ENCODE data around the gene DDX56. TPM values are rescaled to one million over a fixed set of nuclear protein-coding genes. Genes with fewer than 3 reads are reported as not detected.

The DDX56 gene
- polyA plus RNA-seq (2013, experiment 1 of 2) = 79.9 TPM
- polyA plus RNA-seq (2013, experiment 2 of 2) = 72.0 TPM

DNA sequence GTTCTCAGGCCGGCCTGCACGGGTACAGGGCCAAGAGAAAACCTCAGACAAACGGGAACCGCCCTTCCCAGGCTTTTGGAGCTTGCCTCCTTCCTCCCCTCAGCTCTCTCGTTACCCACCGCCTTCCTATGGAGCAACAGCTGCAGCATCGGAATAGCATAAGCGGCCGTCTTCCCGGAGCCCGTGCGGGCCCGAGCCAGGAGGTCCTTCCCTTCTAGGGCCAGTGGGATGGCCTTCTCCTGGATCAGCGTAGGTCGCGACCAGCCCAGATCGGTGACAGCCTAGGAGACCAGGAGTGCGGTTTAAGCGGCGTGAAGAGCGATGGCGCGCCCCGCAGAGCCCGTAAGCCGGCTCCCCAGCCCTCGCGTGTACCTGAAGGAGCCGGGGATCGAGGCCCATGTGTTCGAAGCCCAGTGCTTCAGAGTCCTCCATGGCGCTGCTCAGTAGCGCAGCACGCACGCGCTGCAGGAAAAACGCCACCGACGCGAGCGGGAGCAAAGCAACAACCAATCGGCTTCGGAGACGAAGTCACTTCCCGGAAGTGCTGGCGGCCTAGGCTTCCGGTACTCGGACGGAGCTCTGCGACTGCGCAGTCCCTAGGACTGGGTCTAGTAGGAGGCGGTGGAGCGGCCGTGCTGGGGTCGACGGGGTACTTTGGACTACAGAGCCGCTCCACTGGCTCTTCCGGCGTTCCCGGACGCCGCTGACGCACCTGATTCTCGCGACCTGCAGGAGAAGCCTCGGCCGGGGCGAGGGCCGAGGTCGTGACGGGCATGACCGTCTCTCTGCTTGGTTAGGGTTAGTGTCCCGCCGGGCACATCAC is at the start of gene DDX56:
Gene DDX56, minus strand, starts transcription at position 445 of the 823 bp plus-strand sequence. Its CDS starts 13 bp downstream, at position 432.
- H3K23ac ChIP-seq (ENCODE audit: low read length) = no peak within 1 kb of the TSS
- no CpG with 5 or more reads among the region's 74 CpGs for WGBS (ENCODE audit: extremely low coverage, insufficient coverage, low lambda C conversion rate)
- H2AK5ac ChIP-seq (ENCODE audit: low read length) = no peak within 1 kb of the TSS

DNA sequence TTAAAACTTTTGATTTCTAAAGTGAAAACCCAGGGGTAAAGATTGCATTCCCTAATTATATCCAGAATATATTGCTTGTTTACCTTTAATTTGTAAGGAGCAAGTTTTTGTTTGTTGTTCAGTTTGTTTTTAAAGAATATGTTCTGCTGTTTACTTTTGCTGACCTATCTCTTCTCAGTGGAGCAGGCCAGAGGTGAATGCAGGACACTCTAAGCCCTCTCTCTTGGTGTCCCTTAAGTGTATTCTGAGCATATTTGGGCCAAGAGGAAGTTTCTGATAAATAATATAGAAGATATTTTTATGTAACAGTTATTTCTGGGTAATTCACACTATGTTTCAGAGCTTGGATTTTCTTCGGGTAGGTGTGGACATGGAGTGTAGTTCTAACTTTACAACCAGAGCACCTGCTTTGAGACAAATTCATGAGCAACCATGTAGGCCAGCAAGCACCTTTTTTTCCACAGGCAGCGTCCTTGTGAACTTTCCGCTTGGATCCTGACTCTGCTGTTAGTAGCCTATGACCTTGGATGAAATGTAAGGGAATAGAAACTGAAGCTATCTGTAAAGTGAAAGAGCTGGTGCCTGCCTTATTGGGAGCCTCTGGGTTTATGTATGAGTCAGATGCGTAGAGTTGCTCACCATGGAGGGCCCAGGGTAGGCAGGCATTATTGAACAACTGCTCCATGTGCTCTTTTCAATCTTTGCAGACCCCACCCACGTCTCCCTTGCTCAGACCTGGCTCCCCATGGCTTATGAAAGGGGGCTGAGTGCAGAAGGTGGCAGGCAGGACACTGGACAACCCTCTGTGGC is 48.8 kb upstream of the DDX56 start:
- no CpG with 5 or more reads among the region's 5 CpGs for WGBS (ENCODE audit: extremely low coverage, insufficient coverage, low lambda C conversion rate)
- Histone ChIP-seq H4K5ac (ENCODE audit: low read length) (no peak overlapping the region), H2AK5ac (ENCODE audit: low read length) (no peak overlapping the region), H3K23ac (ENCODE audit: low read length) (no peak overlapping the region), H2BK15ac (replicated peaks; ENCODE audit: low read depth) (no peak overlapping the region), H3K4me1 (ENCODE audit: control insufficient read depth, low read depth, low read length) (no peaks in the 10 kb centered on the region), H3K4me3 (ENCODE audit: low read length) (no peak overlapping the region), H4K8ac (ENCODE audit: low read depth, low read length) (no peak overlapping the region), H2BK5ac (ENCODE audit: low read length) (no peak overlapping the region), H2BK120ac (ENCODE audit: low read depth, low read length) (no peak overlapping the region), H3K18ac (ENCODE audit: low read length) (no peak overlapping the region), H3K27ac (ENCODE audit: low read depth, low read length) (no peak overlapping the region), H3K56ac (ENCODE audit: low read length) (no peak overlapping the region), H3K4ac (ENCODE audit: low read depth, low read length) (no peak overlapping the region), H3K36me3 (ENCODE audit: control insufficient read depth, insufficient read depth, low read length) (peaks cover 2% of the 10 kb centered on the region), H3K4me2 (ENCODE audit: low read length) (no peak overlapping the region), H3K27me3 (ENCODE audit: insufficient read depth, low read length, poor library complexity) (no peaks in the 10 kb centered on the region), H3K79me1 (ENCODE audit: low read length) (peaks cover 19% of the 10 kb centered on the region), H3K79me2 (ENCODE audit: control insufficient read depth, insufficient read depth, low read length) (peaks cover 39% of the 10 kb centered on the region), H3K9ac (ENCODE audit: low read length) (no peak overlapping the region)
- no peak for DNase-seq

More for the DNA sequence above, at the start of gene DDX56:
- Histone ChIP-seq H3K18ac (ENCODE audit: low read length) (no peak within 1 kb of the TSS), H3K27ac (ENCODE audit: low read depth, low read length) (peak within 1 kb of the TSS; percentile 32), H3K4me2 (ENCODE audit: low read length) (peak within 1 kb of the TSS; percentile 88), H3K79me1 (ENCODE audit: low read length) (peaks cover 18% of the 10 kb centered on the region), H3K27me3 (ENCODE audit: insufficient read depth, low read length, poor library complexity) (no peaks in the 10 kb centered on the region), H3K79me2 (ENCODE audit: control insufficient read depth, insufficient read depth, low read length) (peaks cover 18% of the 10 kb centered on the region), H2BK5ac (ENCODE audit: low read length) (no peak within 1 kb of the TSS), H2BK120ac (ENCODE audit: low read depth, low read length) (no peak within 1 kb of the TSS), H3K36me3 (ENCODE audit: control insufficient read depth, insufficient read depth, low read length) (peaks cover 23% of the 10 kb centered on the region), H3K56ac (ENCODE audit: low read length) (peak within 1 kb of the TSS; percentile 95), H3K4ac (ENCODE audit: low read depth, low read length) (peak within 1 kb of the TSS; percentile 60), H3K9ac (ENCODE audit: low read length) (peak within 1 kb of the TSS; percentile 96), H3K4me1 (ENCODE audit: control insufficient read depth, low read depth, low read length) (peaks cover 3% of the 10 kb centered on the region), H4K8ac (ENCODE audit: low read depth, low read length) (no peak within 1 kb of the TSS), H2BK15ac (replicated peaks; ENCODE audit: low read depth) (no peak within 1 kb of the TSS), H4K5ac (ENCODE audit: low read length) (no peak within 1 kb of the TSS), H3K4me3 (ENCODE audit: low read length) (peak within 1 kb of the TSS; percentile 89)
- DNase-seq = peak; percentile 95

DNA sequence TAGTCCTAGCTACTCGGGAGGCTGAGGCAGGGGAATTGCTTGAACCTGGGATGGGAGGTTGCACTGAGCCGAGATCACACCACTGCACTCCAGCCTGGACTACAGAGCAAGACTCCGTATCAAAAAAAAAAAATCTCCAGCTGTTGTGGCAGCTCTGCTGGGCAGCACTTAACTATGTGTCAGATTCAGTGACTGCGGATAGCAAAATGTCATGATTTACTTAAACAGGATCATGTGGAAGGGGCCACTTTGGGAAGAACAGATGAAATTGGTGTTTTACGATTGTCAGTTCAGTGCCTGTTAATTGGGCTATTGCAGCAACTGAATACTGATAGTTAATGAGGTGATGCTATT is 48.0 kb upstream of the DDX56 start:
- H3K4me1 ChIP-seq (ENCODE audit: control insufficient read depth, low read depth, low read length) = no peaks in the 10 kb centered on the region
- H3K56ac ChIP-seq (ENCODE audit: low read length) = no peak overlapping the region
- no CpG with 5 or more reads among the region's 5 CpGs for WGBS (ENCODE audit: extremely low coverage, insufficient coverage, low lambda C conversion rate)
- peaks cover 2% of the 10 kb centered on the region for H3K36me3 ChIP-seq (ENCODE audit: control insufficient read depth, insufficient read depth, low read length)
- H4K8ac ChIP-seq (ENCODE audit: low read depth, low read length) = no peak overlapping the region
- no peak overlapping the region for H3K4ac ChIP-seq (ENCODE audit: low read depth, low read length)
- no peak overlapping the region for H3K9ac ChIP-seq (ENCODE audit: low read length)
- no peak overlapping the region for H2AK5ac ChIP-seq (ENCODE audit: low read length)
- no peak overlapping the region for H2BK5ac ChIP-seq (ENCODE audit: low read length)
- no peak overlapping the region for H4K5ac ChIP-seq (ENCODE audit: low read length)
- no peaks in the 10 kb centered on the region for H3K27me3 ChIP-seq (ENCODE audit: insufficient read depth, low read length, poor library complexity)
- H3K27ac ChIP-seq (ENCODE audit: low read depth, low read length) = no peak overlapping the region
- DNase-seq = no peak
- H3K4me2 ChIP-seq (ENCODE audit: low read length) = no peak overlapping the region
- H3K4me3 ChIP-seq (ENCODE audit: low read length) = no peak overlapping the region
- peaks cover 19% of the 10 kb centered on the region for H3K79me1 ChIP-seq (ENCODE audit: low read length)
- no peak overlapping the region for H3K18ac ChIP-seq (ENCODE audit: low read length)
- no peak overlapping the region for H2BK120ac ChIP-seq (ENCODE audit: low read depth, low read length)
- H2BK15ac ChIP-seq (replicated peaks; ENCODE audit: low read depth) = no peak overlapping the region
- peaks cover 43% of the 10 kb centered on the region for H3K79me2 ChIP-seq (ENCODE audit: control insufficient read depth, insufficient read depth, low read length)
- H3K23ac ChIP-seq (ENCODE audit: low read length) = no peak overlapping the region

GRCh38 chr7:44621034-44621749 is 47.5 kb upstream of the DDX56 start:
- Histone ChIP-seq H3K79me2 (ENCODE audit: control insufficient read depth, insufficient read depth, low read length) (peaks cover 44% of the 10 kb centered on the region), H2AK5ac (ENCODE audit: low read length) (no peak overlapping the region)

GRCh38 chr7:44618753-44619152 is 45.0 kb upstream of the DDX56 start:
- H4K8ac ChIP-seq (ENCODE audit: low read depth, low read length) = no peak overlapping the region
- no peak overlapping the region for H2BK15ac ChIP-seq (replicated peaks; ENCODE audit: low read depth)
- no peak overlapping the region for H3K56ac ChIP-seq (ENCODE audit: low read length)
- H3K79me1 ChIP-seq (ENCODE audit: low read length) = peaks cover 16% of the 10 kb centered on the region
- H2BK5ac ChIP-seq (ENCODE audit: low read length) = no peak overlapping the region
- DNase-seq = peak; percentile 66
- H3K9ac ChIP-seq (ENCODE audit: low read length) = no peak overlapping the region
- no peak overlapping the region for H3K4ac ChIP-seq (ENCODE audit: low read depth, low read length)
- H3K23ac ChIP-seq (ENCODE audit: low read length) = no peak overlapping the region
- H3K79me2 ChIP-seq (ENCODE audit: control insufficient read depth, insufficient read depth, low read length) = peaks cover 51% of the 10 kb centered on the region
- no peak overlapping the region for H2AK5ac ChIP-seq (ENCODE audit: low read length)
- H3K4me2 ChIP-seq (ENCODE audit: low read length) = no peak overlapping the region
- no peak overlapping the region for H3K18ac ChIP-seq (ENCODE audit: low read length)
- H3K4me1 ChIP-seq (ENCODE audit: control insufficient read depth, low read depth, low read length) = peaks cover 3% of the 10 kb centered on the region
- H3K4me3 ChIP-seq (ENCODE audit: low read length) = no peak overlapping the region
- no peak overlapping the region for H2BK120ac ChIP-seq (ENCODE audit: low read depth, low read length)
- no peak overlapping the region for H3K27ac ChIP-seq (ENCODE audit: low read depth, low read length)
- no peaks in the 10 kb centered on the region for H3K27me3 ChIP-seq (ENCODE audit: insufficient read depth, low read length, poor library complexity)
- H4K5ac ChIP-seq (ENCODE audit: low read length) = no peak overlapping the region
- no CpG with 5 or more reads among the region's 3 CpGs for WGBS (ENCODE audit: extremely low coverage, insufficient coverage, low lambda C conversion rate)
- H3K36me3 ChIP-seq (ENCODE audit: control insufficient read depth, insufficient read depth, low read length) = no peaks in the 10 kb centered on the region

More at GRCh38 chr7:44621034-44621749, 47.5 kb upstream of the DDX56 start:
- Histone ChIP-seq H3K36me3 (ENCODE audit: control insufficient read depth, insufficient read depth, low read length) (peaks cover 2% of the 10 kb centered on the region), H3K4me2 (ENCODE audit: low read length) (no peak overlapping the region), H3K4me1 (ENCODE audit: control insufficient read depth, low read depth, low read length) (no peaks in the 10 kb centered on the region), H3K18ac (ENCODE audit: low read length) (no peak overlapping the region), H3K56ac (ENCODE audit: low read length) (no peak overlapping the region), H2BK120ac (ENCODE audit: low read depth, low read length) (no peak overlapping the region), H3K23ac (ENCODE audit: low read length) (no peak overlapping the region), H2BK5ac (ENCODE audit: low read length) (no peak overlapping the region), H3K79me1 (ENCODE audit: low read length) (peaks cover 20% of the 10 kb centered on the region), H3K27ac (ENCODE audit: low read depth, low read length) (no peak overlapping the region), H2BK15ac (replicated peaks; ENCODE audit: low read depth) (no peak overlapping the region), H3K9ac (ENCODE audit: low read length) (no peak overlapping the region), H3K27me3 (ENCODE audit: insufficient read depth, low read length, poor library complexity) (no peaks in the 10 kb centered on the region), H4K5ac (ENCODE audit: low read length) (no peak overlapping the region), H3K4ac (ENCODE audit: low read depth, low read length) (no peak overlapping the region), H4K8ac (ENCODE audit: low read depth, low read length) (no peak overlapping the region), H3K4me3 (ENCODE audit: low read length) (no peak overlapping the region)
- no CpG with 5 or more reads among the region's 11 CpGs for WGBS (ENCODE audit: extremely low coverage, insufficient coverage, low lambda C conversion rate)
- no peak for DNase-seq

Measured in mesendoderm (in vitro differentiated cells).